ENCODE measurements around the gene TMLHE.
"Not testable (repeated sequence)": the region's sequence is repeated elsewhere in the genome, so short reads cannot be mapped to it uniquely, and the experiment has no call there.

TMLHE gene

GRCh38 chrX:155495134-155495533 lies 117.6 kb downstream of the TMLHE start:
- not testable (repeated sequence) for DNase-seq (ENCODE audit: low read depth)

GRCh38 chrX:155491421-155491820 lies 121.3 kb downstream of the TMLHE start:
- DNase-seq (ENCODE audit: low read depth) = not testable (repeated sequence)

GRCh38 chrX:155477136-155477535 lies 135.6 kb downstream of the TMLHE start:
- not testable (repeated sequence) for DNase-seq (ENCODE audit: low read depth)

- not testable (repeated sequence) for DNase-seq (ENCODE audit: low read depth)
Observed at GRCh38 chrX:155466269-155466938, 146.3 kb downstream of the TMLHE start.

- not testable (repeated sequence) for DNase-seq (ENCODE audit: low read depth)
Observed at GRCh38 chrX:155460501-155460900, 152.3 kb downstream of the TMLHE start.

GRCh38 chrX:155458471-155458870 lies 154.3 kb downstream of the TMLHE start, which contains the start of gene F8A3:
F8A3 (minus strand) TSS chrX:155458620; CDS start chrX:155458600, 20 bp downstream.
- not testable (repeated sequence) for DNase-seq (ENCODE audit: low read depth)

- not testable (repeated sequence) for DNase-seq (ENCODE audit: low read depth)
Observed at GRCh38 chrX:155457761-155458447, 154.8 kb downstream of the TMLHE start.

GRCh38 chrX:155441097-155441496 lies 171.7 kb downstream of the TMLHE start:
- DNase-seq (ENCODE audit: low read depth) = no peak

Data from HS-27A (cell line).